ENCODE results near the gene IGF2BP2. TPM values are rescaled to one million over a fixed set of nuclear protein-coding genes. Genes with fewer than 3 reads are reported as not detected.

The IGF2BP2 gene
- total RNA-seq, 6 donors from 2014 or later = 11.4 to 60.3 (median 24.9) TPM

DNA sequence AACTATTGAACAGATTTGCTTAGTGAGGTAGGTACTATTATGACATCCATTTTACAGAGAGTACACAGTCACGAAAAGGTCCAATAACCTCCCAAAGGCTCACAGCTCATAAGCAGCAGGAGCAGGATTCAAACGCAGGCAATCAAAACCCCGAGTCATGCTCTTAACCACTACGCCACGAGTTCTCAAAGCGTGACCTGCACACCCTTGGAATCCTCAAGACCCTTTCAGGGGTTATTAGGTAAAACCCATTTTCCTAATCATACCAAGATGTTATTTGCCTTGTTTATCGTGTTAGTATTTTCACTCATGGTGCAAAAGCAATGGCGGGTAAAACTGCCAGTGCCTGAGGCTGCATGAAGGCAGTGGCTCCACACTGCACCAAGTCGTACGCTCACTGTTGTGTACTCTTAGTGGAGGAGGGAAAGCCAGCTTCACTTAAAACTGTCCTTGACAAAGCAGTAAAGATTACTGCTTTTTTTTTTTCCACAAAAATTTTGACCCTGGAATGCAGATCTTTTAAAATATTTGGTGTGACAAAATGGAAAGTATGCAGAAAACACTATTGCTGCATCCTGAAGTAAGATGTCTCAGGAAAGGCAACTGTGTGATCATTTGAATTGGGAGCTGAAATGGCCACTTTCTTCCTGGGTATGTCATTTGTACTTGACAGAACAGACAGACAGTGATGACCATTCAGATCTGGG lies 96.1 kb downstream of the IGF2BP2 start:
- ATAC-seq (ENCODE audit: low FRiP score in 2 of 2) (no peak), DNase-seq (no peak)
- Histone ChIP-seq H3K27me3 (no peaks in the 10 kb centered on the region), H3K36me3 (no peaks in the 10 kb centered on the region), H3K9me3 (no peaks in the 10 kb centered on the region), H3K27ac (no peak overlapping the region), H3K4me1 (peaks cover 3 to 21% (median 5%) of the 10 kb centered on the region in 4 donors), H3K4me3 (no peak overlapping the region)
- no peak for TF ChIP-seq POLR2A (IDR thresholded peaks at IDR 0.05)
- no peak for TF ChIP-seq POLR2AphosphoS5 (IDR thresholded peaks at IDR 0.05)
- no peak for TF ChIP-seq EP300 (IDR thresholded peaks at IDR 0.05)
- no peak for TF ChIP-seq CTCF (IDR thresholded peaks at IDR 0.05)
- WGBS, 2 donors = 76 to 88% methylated on average over 10 of the region's 10 CpGs

DNA sequence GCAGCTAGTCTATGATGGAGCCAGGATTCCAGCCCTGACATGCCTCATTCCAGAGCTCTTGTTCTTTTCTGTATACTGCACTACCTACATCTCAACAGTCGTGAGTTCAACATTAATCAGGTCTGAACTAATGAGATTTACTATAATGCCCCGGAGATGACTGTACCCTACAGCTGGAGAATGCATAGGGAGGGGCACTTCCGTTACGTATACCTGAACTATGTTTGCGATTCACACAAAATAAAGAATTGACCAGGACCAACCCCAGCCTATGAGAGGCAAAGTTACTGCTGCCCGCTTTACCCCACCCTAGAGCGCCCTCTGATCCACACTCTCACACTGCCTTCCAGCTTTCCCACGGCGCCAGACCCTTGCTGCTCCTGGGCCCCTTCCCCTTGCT lies 97.0 kb downstream of the IGF2BP2 start:
- Histone ChIP-seq H3K4me1 (peaks cover 0 to 12% (median 3%) of the 10 kb centered on the region in 4 donors), H3K27me3 (no peaks in the 10 kb centered on the region), H3K4me3 (no peak overlapping the region), H3K36me3 (no peaks in the 10 kb centered on the region), H3K9me3 (no peaks in the 10 kb centered on the region), H3K27ac (no peak overlapping the region)
- ATAC-seq (ENCODE audit: low FRiP score in 2 of 2) (no peak), DNase-seq (no peak)
- TF ChIP-seq CTCF (IDR thresholded peaks at IDR 0.05) = no peak
- no peak for TF ChIP-seq POLR2AphosphoS5 (IDR thresholded peaks at IDR 0.05)
- TF ChIP-seq POLR2A (IDR thresholded peaks at IDR 0.05) = no peak
- no peak for TF ChIP-seq EP300 (IDR thresholded peaks at IDR 0.05)
- WGBS, 2 donors = 91 to 93% methylated on average over 9 of the region's 9 CpGs

DNA sequence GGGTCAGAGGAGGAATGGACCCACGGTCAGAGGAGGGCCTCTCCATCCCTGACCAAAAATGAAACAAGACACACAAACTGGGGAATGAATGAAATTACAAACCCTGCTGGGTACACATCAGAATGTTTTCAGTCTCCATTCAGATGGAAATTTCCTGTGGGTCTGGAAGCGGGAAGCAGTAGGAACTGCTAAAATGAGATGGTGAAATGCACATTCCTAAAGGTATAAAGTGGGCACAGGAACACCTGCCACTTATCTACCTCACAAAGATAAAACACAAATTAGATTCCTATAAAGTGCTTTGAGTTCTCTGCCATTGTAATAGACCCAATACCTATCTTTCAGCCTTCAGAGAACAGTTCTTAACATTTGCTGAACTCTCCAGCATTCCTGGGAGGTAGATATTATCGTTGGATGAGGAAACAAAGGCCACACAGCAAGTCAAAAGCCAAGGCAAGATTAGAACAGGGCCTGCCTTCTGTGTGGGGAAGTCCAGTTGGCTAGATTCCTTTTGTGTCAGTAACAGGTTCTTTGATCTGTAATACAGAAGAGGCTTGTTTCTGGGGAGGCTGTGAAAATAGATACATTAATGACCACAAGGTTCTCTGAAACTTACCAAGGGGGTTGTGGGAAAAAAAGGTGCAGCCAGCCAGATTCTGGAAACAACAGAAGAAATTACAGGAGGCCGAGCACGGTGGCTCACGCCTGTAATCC lies 98.4 kb downstream of the IGF2BP2 start:
- Histone ChIP-seq H3K9me3 (no peaks in the 10 kb centered on the region), H3K36me3 (no peaks in the 10 kb centered on the region), H3K27me3 (no peaks in the 10 kb centered on the region), H3K4me3 (no peak overlapping the region), H3K27ac (no peak overlapping the region), H3K4me1 (peaks cover 0 to 4% (median 0%) of the 10 kb centered on the region in 4 donors)
- 83 to 88% methylated on average over 6 of the region's 6 CpGs for WGBS, 2 donors
- ATAC-seq (ENCODE audit: low FRiP score in 2 of 2) = no peak
- TF ChIP-seq POLR2AphosphoS5 (IDR thresholded peaks at IDR 0.05) (no peak), POLR2A (IDR thresholded peaks at IDR 0.05) (no peak), EP300 (IDR thresholded peaks at IDR 0.05) (no peak)
- DNase-seq = no peak

- ATAC-seq (ENCODE audit: low FRiP score in 2 of 2) = no peak
- H3K36me3 ChIP-seq = no peaks in the 10 kb centered on the region
- TF ChIP-seq EP300 (IDR thresholded peaks at IDR 0.05) (no peak), CTCF (IDR thresholded peaks at IDR 0.05) (no peak), POLR2A (IDR thresholded peaks at IDR 0.05) (no peak), POLR2AphosphoS5 (IDR thresholded peaks at IDR 0.05) (no peak)
- no peak for DNase-seq
- no peak overlapping the region for H3K27ac ChIP-seq
- H3K9me3 ChIP-seq = no peaks in the 10 kb centered on the region
- H3K27me3 ChIP-seq = no peaks in the 10 kb centered on the region
- WGBS, 2 donors = 78 to 87% methylated on average over 3 of the region's 3 CpGs
- peaks cover 0 to 6% (median 0%) of the 10 kb centered on the region in 4 donors for H3K4me1 ChIP-seq
- H3K4me3 ChIP-seq = no peak overlapping the region
Measured at GRCh38 chr3:185724761-185725160, 100.1 kb downstream of the IGF2BP2 start.

DNA sequence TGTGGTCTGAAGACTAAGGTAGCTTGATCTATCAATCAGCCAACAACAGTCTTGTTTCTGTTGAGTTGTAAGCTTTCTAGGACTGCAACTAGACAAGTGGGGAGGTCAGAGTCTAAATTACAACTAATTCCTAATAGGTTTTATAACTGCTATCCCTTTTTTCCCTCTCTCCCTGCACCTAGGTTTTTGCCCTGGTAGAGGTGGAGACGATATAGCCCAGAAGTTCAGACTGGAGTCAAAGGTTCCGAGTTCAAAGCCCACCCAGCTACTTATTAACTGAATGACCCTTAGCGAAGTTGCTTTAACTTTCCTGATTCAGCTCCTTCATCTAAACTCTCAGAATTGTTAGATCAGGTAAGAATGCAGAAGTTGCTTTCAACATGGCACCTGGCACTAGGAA lies 100.6 kb downstream of the IGF2BP2 start:
- Histone ChIP-seq H3K27ac (no peak overlapping the region), H3K9me3 (no peaks in the 10 kb centered on the region), H3K36me3 (no peaks in the 10 kb centered on the region), H3K4me1 (peaks cover 0 to 6% (median 0%) of the 10 kb centered on the region in 4 donors), H3K27me3 (no peaks in the 10 kb centered on the region), H3K4me3 (no peak overlapping the region)
- WGBS, 2 donors = 84 to 93% methylated on average over 3 of the region's 3 CpGs
- DNase-seq (no peak), ATAC-seq (ENCODE audit: low FRiP score in 2 of 2) (no peak)
- no peak for TF ChIP-seq CTCF (IDR thresholded peaks at IDR 0.05)

All from upper lobe of left lung (tissue), 6 donors.